ENCODE results near the gene IP6K3. TPM values are rescaled to one million over a fixed set of nuclear protein-coding genes. Genes with fewer than 3 reads are reported as not detected.
A peak's percentile ranks its signal among the peaks of the same experiment; 100 is the strongest.

Gene IP6K3
- total RNA-seq, 1 experiment from 2014 or later = 0.06 TPM

DNA sequence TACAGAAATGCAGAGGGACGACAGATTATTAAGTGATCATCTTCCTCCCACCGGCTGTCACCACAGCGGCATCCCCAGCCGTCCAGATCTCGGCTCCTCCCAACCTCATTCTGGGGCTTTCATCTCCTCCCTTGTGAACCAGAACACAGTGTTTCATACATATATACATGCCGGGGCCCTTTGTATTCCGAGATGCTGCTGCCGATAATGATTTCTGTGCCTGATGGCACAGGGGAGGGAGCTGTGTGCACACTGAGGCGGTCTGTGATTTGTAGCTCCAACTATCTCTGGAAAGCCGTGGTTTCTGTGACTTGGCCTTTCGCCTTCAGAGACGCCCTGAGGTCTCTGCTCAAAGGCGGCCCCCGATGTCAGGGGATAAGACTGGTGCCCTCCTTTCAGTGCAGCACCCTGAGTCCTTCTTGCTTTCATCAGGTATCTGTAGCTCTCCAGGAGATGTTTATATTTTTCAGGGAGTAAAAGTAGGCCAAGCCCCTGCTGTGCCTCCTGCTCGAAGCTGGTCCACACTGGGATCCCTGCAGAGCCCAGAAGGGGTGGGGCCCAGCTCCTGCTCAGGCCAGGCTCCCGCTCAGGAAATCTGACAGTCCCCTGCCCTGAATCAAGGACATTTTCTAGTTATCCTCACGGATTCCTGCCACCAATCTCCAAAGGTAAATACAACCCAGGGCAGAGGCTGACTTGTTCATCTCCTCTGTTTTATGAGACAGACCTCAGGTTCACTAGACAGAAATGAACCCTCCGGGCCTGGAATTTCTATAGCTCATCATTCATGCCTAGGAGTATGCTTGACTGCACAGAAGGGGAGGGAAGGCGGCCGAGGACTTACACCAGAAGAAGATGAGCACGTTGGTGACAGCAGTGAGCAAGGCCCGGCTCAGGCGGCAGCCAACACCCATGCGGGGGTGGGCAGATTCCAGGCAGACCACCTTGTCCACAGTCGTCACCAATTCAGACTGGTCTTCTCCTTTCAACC, 31.0 kb upstream of the IP6K3 start:
- DNase-seq (ENCODE audit: low spot score) = no peak

DNA sequence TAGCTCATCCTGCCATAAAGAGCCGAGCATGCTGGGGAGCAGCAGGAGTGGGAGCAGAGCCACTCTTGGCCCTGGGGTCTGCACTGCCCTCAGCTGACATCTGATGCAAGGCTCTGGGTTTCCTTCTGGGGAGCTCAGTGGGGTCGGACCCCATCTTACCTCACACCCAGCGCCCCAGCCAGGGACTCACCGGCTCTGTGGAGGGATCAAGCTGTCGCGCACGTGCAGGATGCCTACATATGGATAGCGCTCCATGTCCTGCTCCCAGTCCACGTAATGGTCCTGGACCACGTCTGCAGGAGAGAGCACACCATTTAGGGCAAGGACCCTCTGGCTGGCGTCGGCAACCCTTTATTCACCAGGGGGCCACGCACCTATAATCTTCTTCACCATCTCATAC, 30.1 kb upstream of the IP6K3 start:
- no peak for DNase-seq (ENCODE audit: low spot score)

DNA sequence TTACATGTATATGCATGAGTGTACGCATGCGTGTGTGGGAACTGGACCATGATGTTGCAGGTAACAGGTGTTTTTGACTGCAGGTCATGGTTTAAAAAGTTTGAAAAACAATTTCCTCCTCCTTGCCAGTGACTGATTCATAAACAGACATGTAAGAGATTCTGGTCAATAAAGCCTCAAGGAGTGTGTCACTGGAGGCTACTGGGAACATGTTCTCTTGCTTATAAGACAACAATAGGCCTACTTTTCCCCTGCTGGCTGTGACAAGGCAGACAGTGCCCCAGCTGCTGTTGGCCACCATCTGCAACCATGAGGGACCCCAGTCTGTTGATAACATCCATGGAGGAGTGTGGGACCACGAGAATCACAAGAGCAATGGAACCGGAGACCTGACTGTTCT, 29.5 kb upstream of the IP6K3 start:
- no peak for DNase-seq (ENCODE audit: low spot score)

- DNase-seq (ENCODE audit: low spot score) = no peak
Observed at GRCh38 chr6:33774774-33775173, 28.1 kb upstream of the IP6K3 start.

GRCh38 chr6:33772902-33773472, 26.3 kb upstream of the IP6K3 start:
- DNase-seq (ENCODE audit: low spot score) = no peak

DNA sequence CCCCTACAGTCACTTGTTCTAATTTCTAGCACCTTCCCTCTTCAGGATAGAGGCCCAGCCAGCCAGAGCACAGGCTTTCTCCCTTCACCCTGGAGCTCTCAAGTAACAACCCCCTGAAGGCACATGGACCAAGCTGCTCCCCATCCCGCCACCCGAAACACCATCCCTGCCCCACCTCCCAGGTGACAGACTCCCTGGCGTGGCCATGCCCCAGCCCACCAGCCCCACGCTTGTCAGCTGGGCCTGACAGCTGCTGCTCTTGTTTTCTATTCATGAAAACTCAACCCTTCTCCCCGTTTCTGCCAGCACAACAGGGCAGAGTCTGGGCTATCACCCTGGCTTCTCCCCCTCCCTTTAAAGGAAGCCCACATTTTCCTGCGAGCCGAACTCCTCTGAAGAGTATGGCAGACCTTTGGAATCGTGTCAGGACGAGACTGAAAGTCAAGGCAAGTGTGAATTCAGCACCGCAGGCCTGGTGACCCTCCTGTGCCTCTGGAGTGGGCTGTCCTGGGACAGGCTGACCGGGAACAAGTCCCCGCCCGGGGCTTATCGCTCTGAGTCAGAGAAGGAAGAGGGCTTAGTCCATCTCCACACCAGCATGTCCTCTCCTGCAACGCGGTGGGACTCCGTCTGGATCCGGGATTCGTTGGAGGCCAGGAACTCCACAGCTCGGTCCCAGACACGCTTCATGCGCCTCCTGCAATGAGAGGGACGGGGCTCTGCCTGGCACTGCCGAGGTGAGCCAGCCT, 25.6 kb upstream of the IP6K3 start:
- DNase-seq (ENCODE audit: low spot score) = no peak

DNA sequence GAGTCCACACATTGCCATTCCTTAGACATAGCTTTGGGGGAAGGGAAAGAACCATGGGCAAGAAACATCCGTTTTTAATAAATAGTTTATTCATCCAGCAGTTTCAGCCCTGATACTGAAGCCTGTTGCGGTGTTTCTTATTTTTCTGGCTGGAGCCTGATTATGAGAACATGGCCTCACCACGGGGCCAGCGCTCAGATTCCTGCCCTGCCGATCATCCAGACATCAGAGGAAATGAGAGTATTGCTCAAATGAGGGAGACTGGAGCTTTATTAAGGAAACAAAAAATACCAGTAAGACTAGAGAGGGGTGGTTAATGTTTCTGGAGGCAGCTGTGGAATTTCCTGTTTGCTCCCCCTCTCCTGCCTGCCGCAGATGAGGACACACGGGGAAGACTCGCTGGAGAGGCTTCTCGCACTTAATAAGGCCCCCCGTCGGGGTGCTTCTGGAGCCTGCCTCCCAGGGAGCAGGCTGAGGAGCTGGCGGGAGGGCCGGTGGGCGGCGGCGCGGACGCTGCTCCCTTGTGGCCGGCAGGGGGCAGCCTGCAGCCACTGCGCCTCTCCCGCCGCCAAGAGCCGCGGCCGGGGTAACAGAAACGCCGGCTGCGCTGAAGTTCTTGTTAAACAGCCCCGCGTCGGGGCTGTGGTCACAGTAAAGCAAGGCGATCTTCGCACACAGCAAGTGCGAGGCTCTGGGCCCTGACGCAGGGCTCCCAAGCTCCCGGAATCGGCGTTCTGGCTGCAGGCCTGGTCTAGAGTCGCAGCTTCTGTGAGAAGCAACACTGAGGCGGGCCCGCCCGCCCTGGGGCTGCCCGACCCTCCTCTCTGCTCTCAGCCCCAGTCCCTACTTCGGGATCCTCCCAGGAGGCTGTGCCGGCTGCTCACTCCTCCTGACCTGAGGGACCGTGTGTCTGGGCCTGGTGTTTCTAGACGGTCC, 24.7 kb upstream of the IP6K3 start:
- DNase-seq (ENCODE audit: low spot score) = peak; percentile 74

- DNase-seq (ENCODE audit: low spot score) = no peak
Observed at GRCh38 chr6:33770833-33771145, 24.1 kb upstream of the IP6K3 start.

GRCh38 chr6:33770124-33770832, 23.6 kb upstream of the IP6K3 start:
- DNase-seq (ENCODE audit: low spot score) = no peak

- no peak for DNase-seq (ENCODE audit: low spot score)
Observed at GRCh38 chr6:33769248-33769821, 22.6 kb upstream of the IP6K3 start.

DNA sequence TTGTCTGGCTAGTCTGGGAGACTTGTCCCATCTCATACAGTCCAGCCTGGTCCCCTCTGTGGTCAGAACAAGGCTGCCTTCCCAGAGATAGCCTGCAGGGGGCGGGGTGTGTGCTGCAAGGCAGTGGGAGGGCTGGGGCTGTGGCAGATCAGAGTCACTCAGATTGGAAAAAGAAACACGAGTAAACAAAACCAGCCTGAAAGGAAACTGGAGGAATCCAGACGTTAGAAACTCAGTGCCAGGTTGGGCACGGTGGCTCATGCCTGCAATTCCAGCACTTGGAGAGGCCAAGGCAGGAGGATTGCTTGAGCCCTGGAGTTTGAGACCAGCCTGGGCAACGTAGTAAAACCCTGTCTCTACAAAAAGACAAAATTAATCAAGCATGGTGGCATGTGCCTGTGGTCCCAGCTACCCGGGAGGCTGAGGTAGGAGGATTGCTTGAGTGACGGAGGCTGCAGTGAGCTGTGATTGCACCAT, 22.0 kb upstream of the IP6K3 start:
- DNase-seq (ENCODE audit: low spot score) = peak; percentile 81

DNA sequence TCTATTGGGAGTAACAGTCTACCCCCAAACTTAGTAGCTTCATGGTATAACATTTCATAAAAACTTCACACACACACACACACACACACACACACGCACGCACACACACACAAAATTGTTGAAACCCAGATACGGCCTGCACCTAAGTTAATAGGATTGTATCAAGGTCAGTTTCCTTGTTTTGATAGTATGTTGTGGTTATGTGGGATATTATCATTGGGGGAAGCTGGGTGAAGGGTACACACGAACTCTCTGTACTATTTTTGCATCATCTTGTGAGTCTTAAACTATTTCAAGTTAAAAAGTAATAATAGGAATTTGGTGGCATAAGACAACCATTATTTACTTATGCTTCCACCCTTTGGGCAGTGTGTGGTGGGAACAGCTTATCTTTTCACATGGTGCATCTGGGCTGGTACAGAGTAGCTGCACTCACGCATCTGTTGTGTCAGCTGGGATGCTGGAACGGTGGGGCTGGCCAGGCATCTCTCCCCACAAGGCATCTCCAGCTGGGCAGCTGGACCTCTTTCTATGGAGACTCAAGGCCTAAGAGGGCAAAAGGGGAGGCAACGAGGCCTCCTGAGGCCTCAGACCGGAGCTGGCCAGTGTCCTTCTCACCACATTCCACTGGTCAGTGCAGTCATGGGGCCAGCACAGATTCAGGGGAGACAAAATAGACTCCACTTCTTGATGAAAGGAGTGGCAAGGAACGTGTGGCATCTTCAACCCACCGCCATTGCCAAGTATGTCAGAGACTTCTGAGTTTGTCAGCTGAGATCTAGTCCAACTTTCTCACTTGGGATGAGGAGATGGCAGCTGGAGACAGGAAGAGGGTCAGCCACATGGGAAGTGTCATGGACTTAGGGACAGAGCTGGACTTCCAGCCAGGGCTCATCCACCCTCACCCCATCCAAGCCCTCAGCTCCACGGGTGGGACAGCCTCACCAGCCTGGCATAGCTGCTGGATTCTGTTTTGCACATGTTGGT, 20.5 kb upstream of the IP6K3 start:
- no peak for DNase-seq (ENCODE audit: low spot score)

GRCh38 chr6:33765368-33765767, 18.7 kb upstream of the IP6K3 start:
- no peak for DNase-seq (ENCODE audit: low spot score)

DNA sequence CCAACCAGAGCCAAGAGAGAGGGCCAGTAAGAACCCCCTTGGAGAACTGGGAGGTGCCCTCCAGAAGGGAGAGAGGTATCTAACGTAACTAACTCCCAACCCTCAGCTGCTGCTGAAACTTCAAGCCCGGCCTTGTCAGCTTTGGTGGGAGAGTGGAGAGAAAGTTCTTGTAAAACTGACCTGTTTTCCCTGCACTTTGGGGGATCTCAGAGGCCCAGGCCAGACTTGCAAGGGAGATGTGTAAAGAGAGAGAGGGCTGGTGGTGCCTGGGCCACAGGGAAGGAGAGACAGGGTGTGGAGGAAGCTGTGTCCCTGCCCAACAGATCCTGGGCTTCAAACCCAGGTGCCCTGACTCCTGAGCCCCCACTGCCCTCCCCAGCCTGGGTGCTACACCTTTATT, 17.3 kb upstream of the IP6K3 start:
- DNase-seq (ENCODE audit: low spot score) = no peak

DNA sequence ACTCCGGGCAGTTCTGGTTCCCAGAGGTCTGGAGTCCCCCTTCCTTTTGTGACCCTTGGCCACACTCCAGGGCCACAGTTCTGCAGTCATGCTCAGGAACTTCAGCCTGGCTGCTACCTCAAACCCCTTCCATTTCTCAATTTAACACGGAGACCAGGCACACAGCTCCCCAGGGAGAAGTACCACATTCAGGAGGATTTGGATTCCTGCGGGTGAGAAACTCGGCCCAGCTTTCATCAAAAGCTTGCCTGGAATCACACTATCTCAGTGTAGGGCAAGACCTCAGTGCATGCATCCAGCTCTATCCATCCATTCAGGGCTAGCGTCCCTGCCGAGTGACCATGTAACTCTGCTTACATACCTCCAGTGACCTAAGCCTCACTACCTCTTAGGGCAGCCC, 16.8 kb upstream of the IP6K3 start:
- DNase-seq (ENCODE audit: low spot score) = no peak

GRCh38 chr6:33762713-33763112, 16.0 kb upstream of the IP6K3 start:
- DNase-seq (ENCODE audit: low spot score) = no peak

DNA sequence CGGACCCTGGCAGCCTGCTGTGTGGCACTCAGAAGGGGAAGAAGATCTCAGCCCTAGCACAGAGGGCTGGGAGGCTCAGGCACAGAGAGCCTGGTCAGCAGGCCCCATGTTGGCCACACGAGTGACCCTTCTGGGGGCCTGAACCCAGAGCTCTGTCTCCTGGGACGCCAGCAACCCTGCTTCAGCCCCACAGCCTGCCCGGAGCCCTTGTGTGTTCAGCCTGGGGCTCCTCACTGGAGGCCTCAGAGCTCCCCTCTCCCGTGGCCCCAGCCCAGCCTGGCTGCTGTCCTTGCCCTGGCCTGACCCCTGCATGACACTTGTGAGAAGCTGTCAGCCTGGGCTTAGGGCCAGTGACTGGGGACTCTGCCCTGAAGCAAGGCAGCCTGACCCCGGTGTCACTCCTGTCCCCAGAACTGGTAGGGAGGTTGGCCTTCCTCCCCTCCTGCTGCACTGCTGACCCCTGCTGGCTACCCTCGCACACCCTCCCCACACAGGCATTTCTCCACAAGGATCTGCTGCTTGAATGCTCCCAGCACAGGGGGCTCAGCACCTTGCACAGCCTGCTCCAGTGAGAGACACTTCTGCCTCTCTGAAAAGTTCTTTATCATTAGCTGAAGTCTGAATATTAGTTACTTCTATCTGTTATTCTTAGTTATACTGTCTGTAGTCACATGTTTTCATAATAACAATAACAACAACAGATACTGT, 15.4 kb upstream of the IP6K3 start:
- DNase-seq (ENCODE audit: low spot score) = peak; percentile 39

- no peak for DNase-seq (ENCODE audit: low spot score)
Observed at GRCh38 chr6:33761581-33761921, 14.8 kb upstream of the IP6K3 start.
